Liver (tissue), 9 donors: ENCODE results near the gene KIZ. TPM values are rescaled to one million over a fixed set of nuclear protein-coding genes. Genes with fewer than 3 reads are reported as not detected.

ENCODE experiments used
- DNase-seq: peaks from one replicate; pipeline ENCODE4 v3.0.0-alpha.2; 2017; ENCODE audit warnings: low spot score
- H3K27ac ChIP-seq, 2 donors: one replicate each; pipeline ENCODE4 v1.7.0; 2013; ENCODE audit warnings: inconsistent platforms in 2 of 2, low read length in 2 of 2, control low read depth in 1 of 2, low read depth in 1 of 2, mild to moderate bottlenecking in 1 of 2
- H3K27me3 ChIP-seq, 4 donors: one replicate each; pipeline versions ENCODE4 v1.6.1 to v1.7.0; 2013; ENCODE audit warnings: low read length in 3 of 4, inconsistent platforms in 1 of 4, mild to moderate bottlenecking in 1 of 4, moderate library complexity in 1 of 4; ENCODE audit not compliant: control insufficient read depth in 4 of 4, insufficient read depth in 4 of 4
- H3K36me3 ChIP-seq, 4 donors: one replicate each; pipeline versions ENCODE4 v1.6.1 to v1.7.0; 2013; ENCODE audit warnings: low read length in 3 of 4, mild to moderate bottlenecking in 3 of 4, low read depth in 1 of 4, moderate library complexity in 1 of 4; ENCODE audit not compliant: control insufficient read depth in 4 of 4, insufficient read depth in 3 of 4
- H3K4me1 ChIP-seq, 4 donors: one replicate each; pipeline versions ENCODE4 v1.6.1 to v1.7.0; 2013; ENCODE audit warnings: low read length in 3 of 4, mild to moderate bottlenecking in 3 of 4, moderate library complexity in 1 of 4; ENCODE audit not compliant: control insufficient read depth in 4 of 4, insufficient read depth in 4 of 4
- H3K4me3 ChIP-seq, 3 donors: one replicate each; pipeline versions ENCODE4 v1.6.1 to v1.7.0; 2013; ENCODE audit warnings: low read length in 3 of 3, control low read depth in 1 of 3, low read depth in 1 of 3, mild to moderate bottlenecking in 1 of 3
- H3K9ac ChIP-seq, 2 donors: one replicate each; pipeline ENCODE4 v1.7.0; 2013; ENCODE audit warnings: low read length in 2 of 2, mild to moderate bottlenecking in 2 of 2, moderate library complexity in 2 of 2, control low read depth in 1 of 2, low read depth in 1 of 2
- H3K9me3 ChIP-seq, 4 donors: one replicate each; pipeline versions ENCODE4 v1.6.1 to v1.7.0; 2013; ENCODE audit warnings: low read length in 3 of 4; ENCODE audit not compliant: control insufficient read depth in 4 of 4
- ATF3 ChIP-seq: IDR thresholded peaks from 2 replicates; pipeline ENCODE4 v1.6.1; 2016; ENCODE audit warnings: antibody characterized with exemption
- CTCF ChIP-seq: fragments of 150-350 bp; IDR thresholded peaks from 2 replicates; pipeline ENCODE4 v1.5.1; 2017; ENCODE audit warnings: improper control_type of control experiment, low read depth, low read length; ENCODE audit not compliant: missing input control
- FOXA1 ChIP-seq: IDR thresholded peaks from 2 replicates; pipeline ENCODE4 v1.6.1; 2016; ENCODE audit warnings: antibody characterized with exemption
- FOXA2 ChIP-seq: IDR thresholded peaks from 2 replicates; pipeline ENCODE4 v1.6.1; 2016; ENCODE audit warnings: antibody characterized with exemption
- GABPA ChIP-seq, 2 donors: IDR thresholded peaks in 1 of 2; conservative IDR thresholded peaks in 1 of 2; 2 replicates each; pipeline ENCODE4 v1.6.1; 2016; ENCODE audit warnings: antibody characterized with exemption in 2 of 2, mild to moderate bottlenecking in 1 of 2, moderate library complexity in 1 of 2
- HNF4A ChIP-seq, 2 donors: conservative IDR thresholded peaks; 2 replicates each; pipeline ENCODE4 v1.6.1; 2016; ENCODE audit warnings: antibody characterized with exemption in 2 of 2, mild to moderate bottlenecking in 2 of 2
- JUND ChIP-seq, 2 donors: IDR thresholded peaks; 2 replicates each; pipeline ENCODE4 v1.6.1; 2016; ENCODE audit warnings: antibody characterized with exemption in 2 of 2
- MAX ChIP-seq: IDR thresholded peaks from 2 replicates; pipeline ENCODE4 v1.6.1; 2016; ENCODE audit warnings: antibody characterized with exemption
- RAD21 ChIP-seq, 2 donors: IDR thresholded peaks; 2 replicates each; pipeline ENCODE4 v1.6.1; 2016; ENCODE audit warnings: antibody characterized with exemption in 2 of 2, mild to moderate bottlenecking in 2 of 2
- RXRA ChIP-seq, 2 donors: IDR thresholded peaks; 2 replicates each; pipeline ENCODE4 v1.6.1; 2017 to 2018; ENCODE audit warnings: antibody characterized with exemption in 2 of 2, mild to moderate bottlenecking in 1 of 2
- SP1 ChIP-seq: IDR thresholded peaks from 2 replicates; pipeline ENCODE4 v1.6.1; 2018; ENCODE audit warnings: antibody characterized with exemption, mild to moderate bottlenecking
- TAF1 ChIP-seq: conservative IDR thresholded peaks from 2 replicates; pipeline ENCODE4 v1.6.1; 2016; ENCODE audit warnings: antibody characterized with exemption, mild to moderate bottlenecking
- YY1 ChIP-seq: IDR thresholded peaks from 2 replicates; pipeline ENCODE4 v1.6.1; 2016; ENCODE audit warnings: antibody characterized with exemption, mild to moderate bottlenecking
- ZBTB33 ChIP-seq: IDR thresholded peaks from 2 replicates; pipeline ENCODE4 v1.6.1; 2016; ENCODE audit warnings: antibody characterized with exemption
- WGBS: extraction: QIAGEN DNeasy Blood & Tissue Kit; methylation state at CpG from one replicate; pipeline ENCODE4 v1.1.7; 2013; 5-methylcytosine and 5-hydroxymethylcytosine counted together
- polyA plus RNA-seq, 2 donors: library from polyadenylated mRNA; stranded (reverse) in 1 of 2; unstranded in 1 of 2; fragments of 200-250 nt in 1 of 2; fragments of >200 nt in 1 of 2; fragmentation: Nextera tagmentation in 1 of 2; extraction: Ambion mirVana in 1 of 2; gene quantifications; one replicate each; pipeline versions ENCODE4 v1.2.1 to v1.2.3, GENCODE V29; 2013 to 2015
- total RNA-seq, 2 donors: library from RNA; depleted of rRNA; stranded (reverse); fragments of >200 nt; gene quantifications; one replicate each; pipeline ENCODE4 v1.2.3, GENCODE V29; 2014
- donor health status: healthy.
- donor health status: healthy.
- donor health status: healthy.
- donor health status: healthy.
- donor health status: healthy.

The KIZ gene
- total and polyA plus RNA-seq, 4 donors = 3.0 to 9.5 (median 5.2) TPM

GRCh38 chr20:21133404-21133803, 7.5 kb downstream of the KIZ start:
- 88% methylated on average over 4 of the region's 4 CpGs for WGBS

GRCh38 chr20:21133917-21134622, 8.2 kb downstream of the KIZ start:
- peaks cover 0 to 6% (median 2%) of the 10 kb centered on the region in 4 donors for H3K36me3 ChIP-seq
- H3K9ac ChIP-seq = no peak overlapping the region

More at GRCh38 chr20:21133404-21133803, 7.5 kb downstream of the KIZ start:
- H3K27me3 ChIP-seq = no peaks in the 10 kb centered on the region
- peaks cover 0 to 6% (median 2%) of the 10 kb centered on the region in 4 donors for H3K36me3 ChIP-seq
- H3K9ac ChIP-seq = no peak overlapping the region
- H3K27ac ChIP-seq = no peak overlapping the region
- DNase-seq = no peak
- H3K4me3 ChIP-seq = no peak overlapping the region
- H3K4me1 ChIP-seq = no peaks in the 10 kb centered on the region
- H3K9me3 ChIP-seq = no peaks in the 10 kb centered on the region
- no peak for TF ChIP-seq SP1
- no peak for TF ChIP-seq FOXA2
- no peak for TF ChIP-seq JUND (IDR thresholded peaks at IDR 0.05)
- no peak for TF ChIP-seq GABPA (IDR thresholded peaks at IDR 0.05 in 1 of 2, conservative IDR thresholded peaks at IDR 0.05 in 1 of 2)
- no peak for TF ChIP-seq ZBTB33

GRCh38 chr20:21134883-21135493, 9.1 kb downstream of the KIZ start:
- no peak overlapping the region for H3K9ac ChIP-seq
- no peaks in the 10 kb centered on the region for H3K4me1 ChIP-seq
- DNase-seq = no peak
- 93% methylated on average over 10 of the region's 10 CpGs for WGBS
- H3K36me3 ChIP-seq = peaks cover 0 to 6% (median 2%) of the 10 kb centered on the region in 4 donors
- TF ChIP-seq TAF1 (no peak), FOXA1 (no peak), RXRA (IDR thresholded peaks at IDR 0.05) (no peak), YY1 (no peak), CTCF (no peak), HNF4A (conservative IDR thresholded peaks at IDR 0.05) (no peak), SP1 (no peak), RAD21 (IDR thresholded peaks at IDR 0.05) (no peak)
- no peaks in the 10 kb centered on the region for H3K27me3 ChIP-seq
- no peak overlapping the region for H3K4me3 ChIP-seq
- no peaks in the 10 kb centered on the region for H3K9me3 ChIP-seq
- no peak overlapping the region for H3K27ac ChIP-seq

More at GRCh38 chr20:21133917-21134622, 8.2 kb downstream of the KIZ start:
- no peak for DNase-seq
- 91% methylated on average over 16 of the region's 16 CpGs for WGBS
- H3K9me3 ChIP-seq = no peaks in the 10 kb centered on the region
- TF ChIP-seq ATF3 = no peak
- TF ChIP-seq MAX = no peak
- TF ChIP-seq RAD21 (IDR thresholded peaks at IDR 0.05) = no peak
- H3K27me3 ChIP-seq = no peaks in the 10 kb centered on the region
- no peaks in the 10 kb centered on the region for H3K4me1 ChIP-seq
- no peak overlapping the region for H3K27ac ChIP-seq
- no peak overlapping the region for H3K4me3 ChIP-seq
